HG03060 (cell line): Measurements from ENCODE around the gene TSPAN31.
A peak's percentile ranks its signal among the peaks of the same experiment; 100 is the strongest.
"Not testable (repeated sequence)": the region's sequence is repeated elsewhere in the genome, so short reads cannot be mapped to it uniquely, and the experiment has no call there.

Source experiments
- ATAC-seq: cut with Tn5 transposase; IDR thresholded peaks from one replicate; pipeline ENCODE4 v1.9.1; 2021; ENCODE audit warnings: low read depth, moderate number of reproducible peaks; ENCODE audit not compliant: unreplicated experiment

The TSPAN31 gene

DNA sequence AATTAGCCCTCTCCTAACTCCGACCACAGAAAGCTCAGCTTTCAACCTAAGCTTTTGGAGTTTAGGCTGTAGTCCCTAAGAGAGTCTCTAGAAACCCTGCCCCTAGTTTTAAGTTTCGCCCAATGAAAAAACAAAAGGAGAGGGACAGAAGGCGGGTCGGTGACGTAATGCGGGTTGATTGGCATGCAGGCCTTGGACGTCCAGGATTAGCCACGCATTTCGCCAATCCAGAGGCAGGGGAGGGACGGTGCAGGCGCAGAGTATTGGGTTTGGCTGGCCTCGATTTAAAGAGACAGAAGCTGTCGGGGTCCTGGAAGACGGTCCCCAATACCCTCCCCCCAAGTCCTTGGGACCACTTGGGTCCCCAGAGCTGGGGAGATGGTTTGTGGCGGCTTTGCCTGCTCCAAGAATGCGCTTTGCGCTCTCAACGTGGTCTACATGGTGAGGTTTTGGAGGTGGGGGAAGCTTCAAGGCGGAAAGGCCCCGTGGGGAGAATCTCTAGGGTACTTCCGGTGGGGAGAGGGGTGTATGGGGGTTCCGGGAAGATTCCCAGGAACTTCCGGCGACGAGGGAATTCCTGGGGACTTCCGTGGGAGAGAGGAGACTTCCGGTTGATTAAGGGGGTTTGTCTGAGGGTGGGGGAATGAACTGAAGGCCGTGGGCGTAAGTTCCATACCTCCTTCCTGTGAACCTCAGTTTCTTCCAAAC lies at the start of gene TSPAN31:
TSPAN31 (plus strand) TSS at position 263 of the 708 bp plus-strand sequence; CDS start at position 379, 116 bp downstream.
- peak; percentile 79 for ATAC-seq

DNA sequence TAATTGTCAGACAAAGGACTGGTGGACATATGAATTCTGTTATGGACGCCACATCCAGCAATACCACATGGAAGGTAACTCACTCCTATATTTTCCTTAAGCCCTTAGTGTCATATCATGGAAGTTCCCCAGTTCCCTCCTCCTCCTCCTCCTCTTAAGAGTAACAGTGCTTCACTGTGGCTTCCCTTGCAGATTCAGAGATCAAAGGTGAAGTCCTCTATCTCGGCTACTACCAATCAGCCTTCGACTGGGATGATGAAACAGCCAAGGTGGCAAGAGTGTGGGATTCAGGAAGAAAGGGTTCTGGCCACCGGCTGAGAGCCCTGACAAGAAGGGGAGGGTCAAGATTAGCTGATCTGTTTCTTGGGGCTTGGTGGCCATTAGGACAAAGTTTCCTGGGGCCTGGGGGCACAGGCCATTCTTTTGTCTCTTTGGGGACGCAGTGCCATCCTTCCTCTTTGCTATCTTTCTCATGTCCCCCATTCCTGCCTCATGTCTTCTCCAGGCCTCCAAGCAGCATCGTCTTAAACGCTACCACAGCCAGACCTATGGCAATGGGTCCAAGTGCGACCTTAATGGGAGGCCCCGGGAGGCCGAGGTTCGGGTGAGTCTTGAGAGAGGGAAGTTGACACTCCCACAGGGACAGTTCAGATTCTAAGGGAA lies 48.9 kb upstream of the TSPAN31 start:
- no peak for ATAC-seq

DNA sequence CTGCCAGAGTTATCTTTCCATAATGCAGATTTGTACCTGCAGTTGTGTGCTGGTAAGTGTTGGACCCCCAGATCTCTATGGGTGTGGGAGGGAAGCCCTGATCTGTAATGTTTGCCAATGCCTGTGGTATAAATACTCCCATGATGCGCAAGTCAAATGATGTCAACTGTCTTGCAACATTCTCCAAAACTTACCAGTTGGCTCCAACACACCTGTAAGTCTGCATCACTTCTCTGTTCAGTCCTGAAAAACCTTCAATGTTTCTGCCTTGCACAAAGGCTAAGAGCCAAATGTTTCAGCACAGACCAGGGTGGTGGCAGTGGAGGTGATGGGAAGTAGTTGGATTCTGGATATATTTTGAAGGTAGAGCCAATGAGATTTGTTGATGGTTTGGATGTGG lies 47.8 kb upstream of the TSPAN31 start:
- ATAC-seq, result no peak

- ATAC-seq, result no peak
These were observed 46.4 kb upstream of the TSPAN31 start for GRCh38 chr12:57698414-57698813.

- no peak for ATAC-seq
These were observed 44.5 kb upstream of the TSPAN31 start for GRCh38 chr12:57700317-57700716.

- no peak for ATAC-seq
These were observed 37.6 kb upstream of the TSPAN31 start for GRCh38 chr12:57707250-57707649.

- ATAC-seq, result no peak
These were observed 36.5 kb upstream of the TSPAN31 start for GRCh38 chr12:57708296-57708695.

DNA sequence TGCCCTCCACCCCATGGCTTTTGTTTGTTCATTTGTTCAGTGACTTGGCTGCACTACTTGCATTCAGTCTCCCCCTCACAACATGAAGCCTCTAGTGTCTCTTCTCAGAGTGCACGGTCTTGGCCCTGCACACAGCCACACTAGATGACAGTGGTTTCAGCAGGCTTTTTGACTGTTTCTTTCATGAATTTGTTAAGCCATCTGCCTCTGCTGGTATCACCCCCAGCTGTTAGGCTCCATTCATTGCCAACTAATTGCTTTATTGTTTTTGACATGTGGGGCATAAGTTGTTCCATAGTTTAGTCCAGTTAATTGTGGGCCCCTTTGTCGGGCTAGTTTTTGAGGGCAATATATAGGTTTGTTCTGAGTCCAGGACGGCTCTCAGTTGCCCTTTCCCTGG lies 32.1 kb upstream of the TSPAN31 start:
- no peak for ATAC-seq

- ATAC-seq, result no peak
These were observed 31.6 kb upstream of the TSPAN31 start for GRCh38 chr12:57713209-57713608.

- not testable (repeated sequence) for ATAC-seq
These were observed 29.6 kb upstream of the TSPAN31 start for GRCh38 chr12:57715036-57715748.

DNA sequence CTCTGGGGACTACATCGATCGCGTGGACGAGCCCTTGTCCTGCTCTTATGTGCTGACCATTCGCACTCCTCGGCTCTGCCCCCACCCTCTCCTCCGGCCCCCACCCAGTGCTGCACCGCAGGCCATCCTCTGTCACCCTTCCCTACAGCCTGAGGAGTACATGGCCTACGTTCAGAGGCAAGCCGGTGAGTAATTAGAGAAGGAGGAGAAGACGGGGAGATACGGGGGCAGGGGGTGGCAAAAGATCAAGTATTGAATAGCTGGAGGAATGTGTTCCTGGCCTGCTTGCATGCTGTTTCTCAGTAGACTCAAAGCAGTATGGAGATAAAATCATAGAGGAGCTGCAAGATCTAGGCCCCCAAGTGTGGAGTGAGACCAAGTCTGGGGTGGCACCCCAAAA lies 29.1 kb upstream of the TSPAN31 start:
- ATAC-seq, result no peak

GRCh38 chr12:57716305-57716704 lies 28.5 kb upstream of the TSPAN31 start:
- ATAC-seq, result no peak

DNA sequence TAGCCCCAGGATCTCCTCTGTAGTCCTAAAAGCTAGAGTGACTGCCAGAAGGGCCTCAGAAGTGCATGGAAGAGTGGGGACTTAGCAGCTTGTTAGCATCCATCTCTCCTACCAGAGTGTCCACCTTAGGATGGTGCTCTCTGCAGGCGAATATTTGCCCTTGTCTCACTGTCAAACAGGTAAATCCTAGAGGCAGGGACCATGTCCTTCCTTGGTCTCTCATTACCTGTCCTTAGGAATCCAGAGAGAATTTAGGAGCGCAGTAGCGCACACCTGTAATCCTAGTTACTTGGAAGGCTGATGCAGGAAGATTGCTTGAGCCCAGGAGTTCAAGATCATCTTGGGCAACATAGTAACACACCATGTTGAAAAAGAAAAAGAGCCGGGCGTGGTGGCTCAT lies 27.7 kb upstream of the TSPAN31 start:
- ATAC-seq, result no peak

GRCh38 chr12:57717846-57718640 lies 26.8 kb upstream of the TSPAN31 start:
- ATAC-seq, result no peak

DNA sequence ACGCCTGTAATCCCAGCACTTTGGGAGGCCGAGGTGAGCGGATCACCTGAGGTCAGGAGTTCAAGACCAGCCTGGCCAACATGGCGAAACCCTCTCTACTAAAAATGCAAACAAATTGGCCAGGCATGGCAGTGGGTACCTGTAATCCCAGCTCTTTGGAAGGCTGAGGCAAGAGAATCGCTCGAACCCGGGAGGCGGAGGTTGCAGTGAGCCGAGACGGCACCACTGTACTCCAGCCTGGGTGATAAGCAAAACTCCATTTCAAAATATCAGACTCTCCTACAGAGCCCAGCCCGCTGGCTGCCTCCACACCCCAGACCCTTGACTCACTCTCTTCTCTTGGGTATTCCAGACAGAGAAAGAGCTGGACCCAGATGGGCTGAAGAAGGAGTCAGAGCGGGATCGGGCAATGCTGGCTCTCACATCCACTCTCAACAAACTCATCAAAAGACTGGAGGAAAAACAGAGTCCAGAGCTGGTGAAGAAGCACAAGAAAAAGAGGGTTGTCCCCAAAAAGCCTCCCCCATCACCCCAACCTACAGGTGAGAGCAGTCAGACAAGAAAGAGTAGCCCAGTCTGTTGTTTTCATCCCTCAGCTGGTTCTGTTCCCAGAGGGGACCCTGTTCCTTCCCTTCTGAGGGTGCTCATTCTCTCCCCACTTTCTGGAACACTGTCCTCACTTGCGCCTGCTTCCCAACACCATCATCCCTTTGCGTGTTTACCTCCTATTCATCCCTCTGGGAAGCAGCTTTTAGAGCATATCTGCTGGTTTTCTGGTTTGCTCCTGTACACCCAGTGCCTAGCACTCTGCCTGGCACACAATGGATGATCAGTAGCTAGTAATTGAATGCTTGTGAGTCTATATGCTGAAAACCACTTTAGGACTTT lies 26.0 kb upstream of the TSPAN31 start:
- no peak for ATAC-seq

DNA sequence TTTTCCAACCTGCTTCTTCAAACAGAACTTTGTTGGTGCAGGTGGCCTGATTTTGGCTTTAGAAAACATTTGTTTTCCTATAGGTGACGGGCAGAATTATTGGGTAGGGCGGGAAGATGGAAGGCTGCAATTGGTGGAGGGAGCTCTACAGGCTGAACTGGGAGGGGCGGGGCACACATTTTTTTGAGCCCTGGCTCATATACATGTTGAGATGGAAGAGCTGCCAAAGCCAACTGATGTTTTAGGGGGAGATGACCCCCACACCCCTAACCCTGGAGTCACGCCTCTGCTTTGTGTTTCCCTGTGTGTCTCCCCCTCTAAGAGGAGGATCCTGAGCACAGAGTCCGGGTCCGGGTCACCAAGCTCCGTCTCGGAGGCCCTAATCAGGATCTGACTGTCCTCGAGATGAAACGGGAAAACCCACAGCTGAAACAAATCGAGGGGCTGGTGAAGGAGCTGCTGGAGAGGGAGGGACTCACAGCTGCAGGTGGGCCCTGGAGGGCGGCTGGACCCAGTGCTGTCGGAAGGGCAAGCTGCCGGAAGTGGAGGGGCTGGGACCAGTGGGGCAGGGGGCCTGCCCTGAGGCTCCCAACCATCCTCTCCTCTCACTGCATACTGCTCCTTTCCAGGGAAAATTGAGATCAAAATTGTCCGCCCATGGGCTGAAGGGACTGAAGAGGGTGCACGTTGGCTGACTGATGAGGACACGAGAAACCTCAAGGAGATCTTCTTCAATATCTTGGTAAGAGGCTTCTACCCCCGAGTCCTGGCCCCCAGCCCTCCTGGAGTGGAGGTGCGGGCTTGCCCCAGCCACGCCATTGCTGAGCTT lies 24.8 kb upstream of the TSPAN31 start:
- no peak for ATAC-seq

DNA sequence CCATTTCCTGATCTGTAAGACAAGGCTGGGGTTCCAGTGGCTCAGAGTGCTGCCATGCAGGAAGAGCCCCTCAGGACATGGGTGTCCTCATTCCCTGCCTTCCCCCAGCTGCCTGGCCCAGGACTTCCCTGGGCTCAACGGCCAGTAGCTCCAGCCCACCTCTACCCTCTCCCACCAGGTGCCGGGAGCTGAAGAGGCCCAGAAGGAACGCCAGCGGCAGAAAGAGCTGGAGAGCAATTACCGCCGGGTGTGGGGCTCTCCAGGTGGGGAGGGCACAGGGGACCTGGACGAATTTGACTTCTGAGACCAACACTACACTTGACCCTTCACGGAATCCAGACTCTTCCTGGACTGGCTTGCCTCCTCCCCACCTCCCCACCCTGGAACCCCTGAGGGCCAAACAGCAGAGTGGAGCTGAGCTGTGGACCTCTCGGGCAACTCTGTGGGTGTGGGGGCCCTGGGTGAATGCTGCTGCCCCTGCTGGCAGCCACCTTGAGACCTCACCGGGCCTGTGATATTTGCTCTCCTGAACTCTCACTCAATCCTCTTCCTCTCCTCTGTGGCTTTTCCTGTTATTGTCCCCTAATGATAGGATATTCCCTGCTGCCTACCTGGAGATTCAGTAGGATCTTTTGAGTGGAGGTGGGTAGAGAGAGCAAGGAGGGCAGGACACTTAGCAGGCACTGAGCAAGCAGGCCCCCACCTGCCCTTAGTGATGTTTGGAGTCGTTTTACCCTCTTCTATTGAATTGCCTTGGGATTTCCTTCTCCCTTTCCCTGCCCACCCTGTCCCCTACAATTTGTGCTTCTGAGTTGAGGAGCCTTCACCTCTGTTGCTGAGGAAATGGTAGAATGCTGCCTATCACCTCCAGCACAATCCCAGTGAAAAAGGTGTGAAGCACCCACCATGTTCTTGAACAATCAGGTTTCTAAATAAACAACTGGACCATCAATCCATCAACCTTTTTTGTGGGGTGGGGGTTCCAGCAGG lies 23.9 kb upstream of the TSPAN31 start:
- no peak for ATAC-seq
